ENCODE data around the gene TEPSIN.

The TEPSIN gene

GRCh38 chr17:81192386-81193050 is 46.3 kb downstream of the TEPSIN start:
- H3K27ac ChIP-seq = no peak overlapping the region
- no peak for TF ChIP-seq CTCF (IDR thresholded peaks at IDR 0.05)
- TF ChIP-seq ZFX (IDR thresholded peaks at IDR 0.05; ENCODE audit: borderline replicate concordance) = no peak

- TF ChIP-seq ZFX (IDR thresholded peaks at IDR 0.05; ENCODE audit: borderline replicate concordance) (no peak), CTCF (IDR thresholded peaks at IDR 0.05) (no peak)
- no peak overlapping the region for H3K27ac ChIP-seq
Measured at GRCh38 chr17:81191646-81192045, 47.2 kb downstream of the TEPSIN start.

GRCh38 chr17:81191116-81191515 is 47.7 kb downstream of the TEPSIN start:
- H3K27ac ChIP-seq = no peak overlapping the region
- TF ChIP-seq ZFX (IDR thresholded peaks at IDR 0.05; ENCODE audit: borderline replicate concordance) (no peak), CTCF (IDR thresholded peaks at IDR 0.05) (no peak)

GRCh38 chr17:81190591-81190990 is 48.3 kb downstream of the TEPSIN start:
- no peak overlapping the region for H3K27ac ChIP-seq
- TF ChIP-seq CTCF (IDR thresholded peaks at IDR 0.05) = no peak
- no peak for TF ChIP-seq ZFX (IDR thresholded peaks at IDR 0.05; ENCODE audit: borderline replicate concordance)

- TF ChIP-seq CTCF (IDR thresholded peaks at IDR 0.05) (peak; percentile 19), ZFX (IDR thresholded peaks at IDR 0.05; ENCODE audit: borderline replicate concordance) (no peak)
Measured at GRCh38 chr17:81189670-81190530, 49.0 kb downstream of the TEPSIN start.

GRCh38 chr17:81189016-81189415 is 49.8 kb downstream of the TEPSIN start:
- no peak overlapping the region for H3K27ac ChIP-seq
- TF ChIP-seq CTCF (IDR thresholded peaks at IDR 0.05) = no peak
- no peak for TF ChIP-seq ZFX (IDR thresholded peaks at IDR 0.05; ENCODE audit: borderline replicate concordance)

More at GRCh38 chr17:81189670-81190530, 49.0 kb downstream of the TEPSIN start:
- no peak overlapping the region for H3K27ac ChIP-seq

GRCh38 chr17:81188491-81188840 is 50.4 kb downstream of the TEPSIN start:
- no peak overlapping the region for H3K27ac ChIP-seq
- TF ChIP-seq CTCF (IDR thresholded peaks at IDR 0.05) (no peak), ZFX (IDR thresholded peaks at IDR 0.05; ENCODE audit: borderline replicate concordance) (no peak)
